ENCODE results near the gene DIPK1B. TPM values are rescaled to one million over a fixed set of nuclear protein-coding genes. Genes with fewer than 3 reads are reported as not detected.

DIPK1B gene
- total RNA-seq, 1 experiment from 2014 or later, result not detected

- H3K27me3 Mint-ChIP-seq (ENCODE audit: insufficient read depth, unreplicated experiment), result no peaks in the 10 kb centered on the region
- no peaks in the 10 kb centered on the region for H3K36me3 Mint-ChIP-seq (ENCODE audit: insufficient read depth, unreplicated experiment)
- ChIA-PET POLR2A (interaction anchor here (0.6 kb wide), 1 partner anchor 1209 kb away, joined by 3 read pairs; no protein-coding TSS in a partner anchor), CTCF (no interaction called here)
- H3K4me1 Mint-ChIP-seq (ENCODE audit: insufficient read depth, unreplicated experiment), result peaks cover 4% of the 10 kb centered on the region
- no peak overlapping the region for H3K27ac Mint-ChIP-seq (ENCODE audit: low read depth, unreplicated experiment)
- H3K9me3 Mint-ChIP-seq (ENCODE audit: unreplicated experiment), result no peaks in the 10 kb centered on the region
- intact Hi-C loops (cut with micrococcal nuclease), result no loop called here
- no peak for DNase-seq (ENCODE audit: unreplicated experiment)
- no peak for TF ChIP-seq CTCF (IDR thresholded peaks at IDR 0.05; ENCODE audit: unreplicated experiment)
- peak overlapping the region; percentile 68 for H3K4me3 Mint-ChIP-seq (ENCODE audit: unreplicated experiment)
- BruUV-seq (replicated peaks), result no TSS peak
Observed at GRCh38 chr9:136687721-136688223, 24.6 kb upstream of the DIPK1B start.

DNA sequence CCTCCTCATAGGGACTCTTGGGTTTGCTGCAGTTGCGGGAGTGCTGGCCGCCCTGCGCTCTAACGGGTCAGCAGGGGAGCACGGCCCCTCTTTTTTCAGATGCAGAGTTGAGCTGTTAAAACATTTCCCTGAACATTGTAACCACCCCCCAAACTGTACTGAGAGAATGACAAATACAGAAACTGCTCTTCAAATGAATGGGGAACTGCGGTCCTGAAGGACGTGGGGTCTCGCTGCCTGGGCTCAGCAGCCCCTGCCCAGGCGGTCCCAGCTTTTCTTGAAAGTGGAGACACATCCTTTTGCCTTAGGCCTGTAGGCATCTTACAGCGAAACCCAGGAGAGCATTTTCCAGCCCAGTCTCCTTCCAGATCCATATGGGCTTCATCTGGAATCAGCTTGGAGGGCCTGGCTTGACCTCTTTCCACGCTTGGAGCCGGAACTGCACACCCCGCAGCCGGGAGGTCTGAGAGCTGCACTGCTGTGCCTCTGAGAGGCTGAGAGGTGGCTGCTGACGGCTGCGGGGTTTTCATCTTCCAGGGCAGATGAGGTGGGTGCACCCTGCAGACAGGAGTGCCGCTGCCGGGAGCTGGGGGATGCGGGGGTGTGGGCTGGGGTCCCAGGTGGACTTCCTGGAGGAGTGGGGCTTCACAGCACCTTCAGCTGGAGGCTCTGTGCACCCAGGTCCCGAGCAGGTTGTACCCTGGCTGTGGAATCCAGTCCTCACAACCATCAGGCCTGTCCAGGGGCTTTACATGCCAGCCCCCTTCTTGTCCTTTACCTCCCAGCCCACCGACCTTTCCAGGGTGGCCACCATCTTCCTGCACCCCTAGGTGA is 23.9 kb upstream of the DIPK1B start:
- TF ChIP-seq CTCF (IDR thresholded peaks at IDR 0.05; ENCODE audit: unreplicated experiment), result no peak
- BruUV-seq (replicated peaks), result no TSS peak
- ChIA-PET POLR2A (no interaction called here), CTCF (interaction anchor here (1.1 kb wide), 1 partner anchor 32 kb away, joined by 3 read pairs; no protein-coding TSS in a partner anchor)
- H3K36me3 Mint-ChIP-seq (ENCODE audit: insufficient read depth, unreplicated experiment), result no peaks in the 10 kb centered on the region
- no peaks in the 10 kb centered on the region for H3K27me3 Mint-ChIP-seq (ENCODE audit: insufficient read depth, unreplicated experiment)
- peak overlapping the region; percentile 68 for H3K4me3 Mint-ChIP-seq (ENCODE audit: unreplicated experiment)
- intact Hi-C loops (cut with micrococcal nuclease), result no loop called here
- H3K9me3 Mint-ChIP-seq (ENCODE audit: unreplicated experiment), result no peaks in the 10 kb centered on the region
- H3K4me1 Mint-ChIP-seq (ENCODE audit: insufficient read depth, unreplicated experiment), result peaks cover 12% of the 10 kb centered on the region
- H3K27ac Mint-ChIP-seq (ENCODE audit: low read depth, unreplicated experiment), result no peak overlapping the region
- no peak for DNase-seq (ENCODE audit: unreplicated experiment)

GRCh38 chr9:136689108-136689460 is 23.3 kb upstream of the DIPK1B start:
- Mint-ChIP-seq H3K9me3 (ENCODE audit: unreplicated experiment) (no peaks in the 10 kb centered on the region), H3K4me3 (ENCODE audit: unreplicated experiment) (no peak overlapping the region), H3K4me1 (ENCODE audit: insufficient read depth, unreplicated experiment) (peaks cover 14% of the 10 kb centered on the region), H3K36me3 (ENCODE audit: insufficient read depth, unreplicated experiment) (no peaks in the 10 kb centered on the region), H3K27me3 (ENCODE audit: insufficient read depth, unreplicated experiment) (no peaks in the 10 kb centered on the region), H3K27ac (ENCODE audit: low read depth, unreplicated experiment) (no peak overlapping the region)
- ChIA-PET POLR2A (no interaction called here), CTCF (interaction anchor here (0.6 to 1.1 kb wide), 2 partner anchors 31 to 57 kb away, joined by 3 to 5 read pairs; no protein-coding TSS in a partner anchor)
- TF ChIP-seq CTCF (IDR thresholded peaks at IDR 0.05; ENCODE audit: unreplicated experiment), result no peak
- no peak for DNase-seq (ENCODE audit: unreplicated experiment)
- BruUV-seq (replicated peaks), result no TSS peak
- intact Hi-C loops (cut with micrococcal nuclease), result no loop called here

- H3K36me3 Mint-ChIP-seq (ENCODE audit: insufficient read depth, unreplicated experiment), result no peaks in the 10 kb centered on the region
- intact Hi-C loops (cut with micrococcal nuclease), result loop anchor here (5.0 kb wide), 1 partner anchor 48 kb away; no protein-coding TSS in a partner anchor
- H3K27me3 Mint-ChIP-seq (ENCODE audit: insufficient read depth, unreplicated experiment), result no peaks in the 10 kb centered on the region
- CTCF ChIA-PET, result interaction anchor here (0.7 kb wide), 1 partner anchor 52 kb away, joined by 3 read pairs; no protein-coding TSS in a partner anchor
- H3K27ac Mint-ChIP-seq (ENCODE audit: low read depth, unreplicated experiment), result no peak overlapping the region
- BruUV-seq (replicated peaks), result no TSS peak
- POLR2A ChIA-PET, result interaction anchor here (0.6 kb wide), 1 partner anchor 43 kb away, joined by 3 read pairs; no protein-coding TSS in a partner anchor
- no peaks in the 10 kb centered on the region for H3K9me3 Mint-ChIP-seq (ENCODE audit: unreplicated experiment)
- peaks cover 18% of the 10 kb centered on the region for H3K4me1 Mint-ChIP-seq (ENCODE audit: insufficient read depth, unreplicated experiment)
- no peak for DNase-seq (ENCODE audit: unreplicated experiment)
- no peak for TF ChIP-seq CTCF (IDR thresholded peaks at IDR 0.05; ENCODE audit: unreplicated experiment)
- H3K4me3 Mint-ChIP-seq (ENCODE audit: unreplicated experiment), result no peak overlapping the region
Observed at GRCh38 chr9:136690104-136690805, 22.1 kb upstream of the DIPK1B start.

Data from MCF 10A (cell line).